K562 (cell line): ENCODE results near the gene EMILIN1. TPM values are rescaled to one million over a fixed set of nuclear protein-coding genes. Genes with fewer than 3 reads are reported as not detected.

Experiments
- ATAC-seq: fragments of 200-7000 bp; cut with Tn5 transposase; 3 replicates; pipeline ENCODE4 v1.9.1; 2020; ENCODE audit warnings: moderate library complexity
- BruUV-seq: library from RNA; stranded (reverse); fragments of 400-500 nt; replicated peaks from 2 replicates; lab custom pipeline; 2021; lab: Mats Ljungman, UMichigan
- CTCF ChIA-PET: fragments of 300-600 bp; formaldehyde crosslinking; extraction: SDS; loops from one replicate; lab custom pipeline; 2021; ENCODE audit warnings: low intra/inter-chr PET ratio; lab: Yijun Ruan, JAX
- POLR2A ChIA-PET: fragments of 300-600, 350-650 bp; sonication (Branson Sonifier 250); formaldehyde crosslinking; extraction: SDS; loops from one replicate; lab custom pipeline; 2021; ENCODE audit warnings: antibody characterized with exemption, inconsistent platforms; lab: Yijun Ruan, JAX
- DNase-seq, 4 experiments: peaks; one replicate each; pipeline versions ENCODE4 v3.0.0 to v3.0.0-alpha.2; 2011 to 2018; ENCODE audit warnings: low spot score in 3 of 4, mixed read lengths in 3 of 4; ENCODE audit errors: extremely low read depth in 1 of 4
- FAIRE-seq: peaks from 2 replicates; lab custom pipeline; 2011; peaks lifted over from hg19 to GRCh38; lab: Jason Lieb, UNC
- H2AFZ ChIP-seq: 2 replicates; pipeline ENCODE4 v1.6.0; 2011; ENCODE audit warnings: low read depth, low read length, control low read depth, inconsistent platforms
- H3K27ac ChIP-seq: fragments of 200-600 bp; 3 replicates; pipeline ENCODE4 v1.8.0; 2011; ENCODE audit warnings: low read depth, mild to moderate bottlenecking, control low read depth, inconsistent platforms, low read length, moderate library complexity, mixed read lengths; ENCODE audit errors: extremely low read depth
- H3K27me3 ChIP-seq, 2 experiments: fragments of 300-600 bp in 1 of 2; 2 replicates in 1 of 2; 3 replicates in 1 of 2; pipeline versions ENCODE4 v1.6.0 to v1.8.0; 2011; ENCODE audit warnings: inconsistent platforms in 2 of 2, low read length in 2 of 2, mild to moderate bottlenecking in 1 of 2, mixed read lengths in 1 of 2, moderate library complexity in 1 of 2; ENCODE audit not compliant: control insufficient read depth in 2 of 2, insufficient read depth in 2 of 2
- H3K36me3 ChIP-seq: fragments of 300-600 bp; 3 replicates; pipeline ENCODE4 v1.8.0; 2011; ENCODE audit warnings: mild to moderate bottlenecking, low read length, inconsistent platforms; ENCODE audit not compliant: control insufficient read depth, insufficient read depth
- H3K4me1 ChIP-seq, 2 experiments: fragments of 200-600 bp in 1 of 2; replicated peaks in 1 of 2; 2 replicates in 1 of 2; 3 replicates in 1 of 2; pipeline versions ENCODE4 v1.5.1 to v1.8.0; 2011; ENCODE audit warnings: inconsistent platforms in 2 of 2, low read length in 2 of 2, mild to moderate bottlenecking in 1 of 2, mixed read lengths in 1 of 2, moderate library complexity in 1 of 2; ENCODE audit not compliant: control insufficient read depth in 2 of 2, insufficient read depth in 2 of 2
- H3K4me2 ChIP-seq: 2 replicates; pipeline ENCODE4 v1.6.1; 2011; ENCODE audit warnings: low read length, control low read depth, inconsistent platforms, mixed read lengths; ENCODE audit not compliant: insufficient read depth
- H3K4me3 ChIP-seq: fragments of 200-600 bp; sonication (generic), shearing (Covaris generic); 2 replicates; pipeline ENCODE4 v1.5.1; 2016; ENCODE audit warnings: control low read depth, inconsistent platforms
- H3K79me2 ChIP-seq: fragments of 200-600 bp; 3 replicates; pipeline ENCODE4 v1.8.0; 2011; ENCODE audit warnings: low read length, inconsistent platforms; ENCODE audit not compliant: control insufficient read depth, insufficient read depth
- H3K9ac ChIP-seq, 2 experiments: 2 replicates each; pipeline versions ENCODE4 v1.6.0 to v1.6.1; 2011; ENCODE audit warnings: low read depth in 2 of 2, low read length in 2 of 2, control low read depth in 1 of 2, inconsistent platforms in 1 of 2, mild to moderate bottlenecking in 1 of 2, mixed read lengths in 1 of 2; ENCODE audit not compliant: insufficient read depth in 1 of 2
- H3K9me1 ChIP-seq: one replicate; pipeline ENCODE4 v1.6.0; 2011; ENCODE audit warnings: inconsistent platforms, mild to moderate bottlenecking, low read length, moderate library complexity; ENCODE audit not compliant: control insufficient read depth, insufficient read depth
- H3K9me3 ChIP-seq: replicated peaks from 2 replicates; pipeline ENCODE4 v1.5.1; 2011; ENCODE audit warnings: low read depth, low read length, inconsistent platforms; ENCODE audit not compliant: control insufficient read depth, insufficient read depth
- H4K20me1 ChIP-seq: replicated peaks from 2 replicates; pipeline ENCODE4 v1.6.1; 2011; ENCODE audit warnings: low read length, inconsistent platforms, mixed read lengths; ENCODE audit not compliant: control insufficient read depth, insufficient read depth
- FOSL1 ChIP-seq: fragments of 200-800 bp; sonication (Bioruptor generic); conservative IDR thresholded peaks from 2 replicates; pipeline ENCODE4 v1.6.1; 2016; ENCODE audit warnings: missing genetic modification characterization, missing compliant biosample characterization
- HNRNPLL ChIP-seq: fragments of 200-400 bp; formaldehyde crosslinking; IDR thresholded peaks from 2 replicates; pipeline ENCODE4 v1.6.1; 2017; ENCODE audit warnings: low read length, low read depth, mild to moderate bottlenecking; ENCODE audit not compliant: poor library complexity, severe bottlenecking
- PCBP2 ChIP-seq: fragments of 200-400 bp; formaldehyde crosslinking; IDR thresholded peaks from 2 replicates; pipeline ENCODE4 v1.6.1; 2018; ENCODE audit warnings: low read length, low read depth, mild to moderate bottlenecking, moderate library complexity; ENCODE audit not compliant: poor library complexity, severe bottlenecking
- PHF8 ChIP-seq: fragments of 200-600 bp; sonication (generic); IDR thresholded peaks from 2 replicates; pipeline ENCODE4 v1.6.1; 2012; ENCODE audit warnings: mixed run types, mild to moderate bottlenecking, inconsistent platforms, low read length, moderate library complexity, borderline replicate concordance
- POLR2G ChIP-seq: fragments of 200-400 bp; formaldehyde crosslinking; IDR thresholded peaks from 2 replicates; pipeline ENCODE4 v1.6.1; 2017; ENCODE audit warnings: low read depth, mild to moderate bottlenecking, antibody characterized with exemption, low read length, moderate library complexity
- RBM22 ChIP-seq: fragments of 200-400 bp; formaldehyde crosslinking; IDR thresholded peaks from 2 replicates; pipeline ENCODE4 v1.6.1; 2018; ENCODE audit warnings: low read length, low read depth; ENCODE audit not compliant: poor library complexity, severe bottlenecking
- SOX6 ChIP-seq: fragments of 450-650 bp; IDR thresholded peaks from 2 replicates; pipeline ENCODE4 v1.6.1; 2014; ENCODE audit warnings: mild to moderate bottlenecking
- ZNF133 ChIP-seq: fragments of 250-450 bp; sonication (Bioruptor Pico); IDR thresholded peaks from 2 replicates; pipeline ENCODE4 v1.4.0; 2020; ENCODE audit warnings: mild to moderate bottlenecking
- ZNF316 ChIP-seq: fragments of 450-650 bp; IDR thresholded peaks from 2 replicates; pipeline ENCODE4 v1.6.1; 2016
- ZSCAN29 ChIP-seq: fragments of 450-650 bp; IDR thresholded peaks from 2 replicates; pipeline ENCODE4 v1.6.1; 2017
- WGBS: fragments of 100-300 bp; shearing (Covaris generic); methylation state at CpG from one replicate; pipeline ENCODE4 v1.1.6; 2016; ENCODE audit warnings: low coverage, mixed read lengths; ENCODE audit not compliant: insufficient coverage; ENCODE audit errors: missing lambda C conversion rate; 5-methylcytosine and 5-hydroxymethylcytosine counted together
- in situ Hi-C: fragments of 300-500 bp; cut with MboI; formaldehyde crosslinking; loops from 4 replicates; pipeline ENCODE4 v1.15.0; 2018; ENCODE audit warnings: inconsistent platforms, mixed read lengths
- intact Hi-C: fragments of 100-400 bp; cut with micrococcal nuclease; formaldehyde crosslinking; loops from 2 replicates; pipeline ENCODE4 v1.14.2; 2022
- polyA plus RNA-seq, 8 experiments: library from polyadenylated mRNA; depleted of rRNA in 4 of 8; stranded (reverse) in 5 of 8; unstranded in 3 of 8; fragments of >200 nt; fragmentation: Nextera tagmentation in 2 of 8; fragmentation: Illumina TruSeq in 1 of 8; extraction: Ambion mirVana in 2 of 8; extraction: Trizol in 1 of 8; gene quantifications; 2 replicates each; pipeline versions ENCODE4 v1.2.1 to v1.2.3, GENCODE V29; 2011 to 2014; ENCODE audit warnings: inconsistent platforms in 1 of 8, missing spikeins in 1 of 8
- total RNA-seq, 7 experiments: library from RNA; depleted of rRNA in 6 of 7; stranded (reverse); fragments of >200 nt in 6 of 7; fragmentation: Illumina TruSeq in 2 of 7; extraction: Trizol in 2 of 7; gene quantifications; 2 replicates each; pipeline versions ENCODE4 v1.2.1 to v1.2.3, GENCODE V29; 2011 to 2021; ENCODE audit warnings: low replicate concordance in 1 of 7
- TF ChIP-seq, protein P1 (sequence below): fragments of 150-350 bp; IDR thresholded peaks from 2 replicates; pipeline ENCODE4 v1.6.1; 2014; ENCODE audit warnings: low read depth, mild to moderate bottlenecking, low read length, borderline replicate concordance

EMILIN1 gene
- total and polyA plus RNA-seq, 9 of the 15 experiments (the other 6 are each of a cell fraction or from before 2014, with no cell fraction given) = 0.04 to 2.7 (median 0.54) TPM; not detected in 2

DNA sequence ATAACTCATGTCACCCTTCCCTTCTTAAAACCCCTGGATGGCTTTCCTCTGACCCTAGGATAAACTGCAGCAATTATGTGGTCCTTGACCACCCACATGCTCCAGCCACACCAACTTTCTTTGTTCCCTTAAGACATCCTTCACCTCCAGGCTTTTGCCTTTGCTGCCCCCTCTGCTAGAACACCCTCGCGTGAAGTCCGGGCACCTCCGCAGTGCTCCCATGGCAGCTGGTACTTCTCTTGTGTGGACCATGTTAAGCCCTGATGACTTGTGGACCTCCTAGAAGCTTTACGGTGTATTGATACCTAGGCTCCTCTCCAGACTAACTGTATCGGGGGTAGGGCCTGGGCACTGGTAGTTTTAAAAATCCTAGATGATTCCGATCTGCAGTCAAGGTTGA, 44.4 kb downstream of the EMILIN1 start:
- Histone ChIP-seq H4K20me1 (no peaks in the 10 kb centered on the region), H3K4me1 (peaks cover 10 to 23% of the 10 kb centered on the region in 2 experiments; a peak in 4 of 5 replicates), H3K9me3 (no peaks in the 10 kb centered on the region), H3K79me2 (no peaks in the 10 kb centered on the region), H2AFZ (peak overlapping the region; percentile 98), H3K36me3 (no peaks in the 10 kb centered on the region), H3K4me3 (no peak overlapping the region), H3K9ac (no peak overlapping the region), H3K4me2 (peak overlapping the region; percentile 82), H3K27ac (no peak overlapping the region), H3K9me1 (no peaks in the 10 kb centered on the region), H3K27me3 (peaks cover 7 to 11% of the 10 kb centered on the region in 2 experiments; a peak in 4 of 5 replicates)
- ChIA-PET POLR2A (interaction anchor here (0.7 to 4.1 kb wide), 4 partner anchors 10 to 354 kb away, joined by 3 to 17 read pairs (median 3); no protein-coding TSS in a partner anchor), CTCF (no interaction called here)
- in situ Hi-C loops (no loop called here), intact Hi-C loops (no loop called here)
- TF ChIP-seq ZNF316 = no peak
- peak; percentile 1 for TF ChIP-seq HNRNPLL
- TF ChIP-seq ZNF133 (CRISPR knock-in tag) = no peak
- no peak for DNase-seq
- FAIRE-seq = no peak
- BruUV-seq = no TSS peak
- no peak for ATAC-seq
- WGBS = 58% methylated on average over 7 of the region's 7 CpGs

DNA sequence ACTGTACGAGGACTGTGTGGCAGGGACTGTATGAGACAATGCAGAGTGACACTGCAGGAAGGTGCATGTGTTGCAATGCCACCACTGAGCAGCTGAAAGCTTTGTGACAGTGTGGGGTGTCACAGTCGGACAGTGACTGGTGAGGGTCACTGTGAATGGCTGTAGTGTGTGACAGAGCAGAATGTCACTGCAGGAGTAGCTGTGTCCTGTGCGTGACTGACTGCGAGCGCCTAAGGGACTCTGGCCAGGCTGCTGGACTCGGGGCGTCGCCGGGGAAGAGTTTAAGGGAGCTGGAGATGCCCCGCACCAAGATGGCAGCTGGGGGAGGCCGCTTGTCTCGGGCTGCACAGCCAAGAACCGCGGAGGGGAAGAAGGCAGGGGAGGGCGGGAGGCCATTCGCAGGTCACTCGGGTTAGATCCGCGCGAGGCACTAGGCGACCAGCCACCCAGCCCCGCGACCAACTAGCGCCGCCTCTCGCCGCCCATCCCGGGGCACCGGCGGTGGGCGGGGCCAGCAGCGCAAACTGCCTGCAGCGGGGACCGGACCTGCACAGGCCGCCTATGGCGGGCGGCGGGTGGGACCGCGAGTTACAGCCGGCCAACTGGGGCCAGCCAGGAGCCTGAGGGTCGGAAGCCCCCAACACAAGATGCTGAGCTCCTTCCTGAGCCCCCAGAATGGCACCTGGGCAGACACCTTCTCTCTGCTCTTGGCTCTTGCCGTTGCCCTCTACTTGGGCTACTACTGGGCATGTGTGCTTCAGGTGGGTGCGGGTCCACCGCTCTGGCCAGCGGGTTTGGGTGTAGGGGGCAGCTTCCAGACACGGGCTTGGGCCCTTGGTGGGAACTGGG, 45.1 kb downstream of the EMILIN1 start, which contains the start of gene ABHD1:
Gene ABHD1, plus strand, starts transcription at position 514 of the 849 bp plus-strand sequence. Its CDS starts 134 bp downstream, at position 648.
- ChIA-PET POLR2A (interaction anchor here (0.9 to 4.1 kb wide), 4 partner anchors 10 to 57 kb away, joined by 3 to 17 read pairs (median 8); partner anchors contain the start of gene PREB), CTCF (no interaction called here)
- Histone ChIP-seq H3K27me3 (peaks cover 7 to 11% of the 10 kb centered on the region in 2 experiments; a peak in 4 of 5 replicates), H3K4me2 (peak within 1 kb of the TSS; percentile 82), H2AFZ (peak within 1 kb of the TSS; percentile 98), H4K20me1 (no peaks in the 10 kb centered on the region), H3K27ac (no peak within 1 kb of the TSS), H3K9ac (peak within 1 kb of the TSS; percentile 50 to 90), H3K4me1 (peaks cover 10 to 18% of the 10 kb centered on the region in 2 experiments; a peak in 4 of 5 replicates), H3K4me3 (peak within 1 kb of the TSS; percentile 54), H3K79me2 (no peaks in the 10 kb centered on the region), H3K36me3 (no peaks in the 10 kb centered on the region), H3K9me3 (no peaks in the 10 kb centered on the region), H3K9me1 (no peaks in the 10 kb centered on the region)
- DNase-seq (peak; percentile 63 to 91 (median 78)), ATAC-seq (peak; percentile 90), FAIRE-seq (no peak)
- no TSS peak for BruUV-seq
- in situ Hi-C loops (no loop called here), intact Hi-C loops (no loop called here)
- WGBS = 1% methylated on average over 47 of the region's 47 CpGs
- peak; percentile 77 for TF ChIP-seq POLR2G
- no peak for TF ChIP-seq RBM22
- TF ChIP-seq, protein P1, sequence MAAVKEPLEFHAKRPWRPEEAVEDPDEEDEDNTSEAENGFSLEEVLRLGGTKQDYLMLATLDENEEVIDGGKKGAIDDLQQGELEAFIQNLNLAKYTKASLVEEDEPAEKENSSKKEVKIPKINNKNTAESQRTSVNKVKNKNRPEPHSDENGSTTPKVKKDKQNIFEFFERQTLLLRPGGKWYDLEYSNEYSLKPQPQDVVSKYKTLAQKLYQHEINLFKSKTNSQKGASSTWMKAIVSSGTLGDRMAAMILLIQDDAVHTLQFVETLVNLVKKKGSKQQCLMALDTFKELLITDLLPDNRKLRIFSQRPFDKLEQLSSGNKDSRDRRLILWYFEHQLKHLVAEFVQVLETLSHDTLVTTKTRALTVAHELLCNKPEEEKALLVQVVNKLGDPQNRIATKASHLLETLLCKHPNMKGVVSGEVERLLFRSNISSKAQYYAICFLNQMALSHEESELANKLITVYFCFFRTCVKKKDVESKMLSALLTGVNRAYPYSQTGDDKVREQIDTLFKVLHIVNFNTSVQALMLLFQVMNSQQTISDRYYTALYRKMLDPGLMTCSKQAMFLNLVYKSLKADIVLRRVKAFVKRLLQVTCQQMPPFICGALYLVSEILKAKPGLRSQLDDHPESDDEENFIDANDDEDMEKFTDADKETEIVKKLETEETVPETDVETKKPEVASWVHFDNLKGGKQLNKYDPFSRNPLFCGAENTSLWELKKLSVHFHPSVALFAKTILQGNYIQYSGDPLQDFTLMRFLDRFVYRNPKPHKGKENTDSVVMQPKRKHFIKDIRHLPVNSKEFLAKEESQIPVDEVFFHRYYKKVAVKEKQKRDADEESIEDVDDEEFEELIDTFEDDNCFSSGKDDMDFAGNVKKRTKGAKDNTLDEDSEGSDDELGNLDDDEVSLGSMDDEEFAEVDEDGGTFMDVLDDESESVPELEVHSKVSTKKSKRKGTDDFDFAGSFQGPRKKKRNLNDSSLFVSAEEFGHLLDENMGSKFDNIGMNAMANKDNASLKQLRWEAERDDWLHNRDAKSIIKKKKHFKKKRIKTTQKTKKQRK = no peak
- peak; percentile 68; the same call in 1 of the 2 replicates for TF ChIP-seq PHF8
- no peak for TF ChIP-seq ZSCAN29
- no peak for TF ChIP-seq PCBP2
- TF ChIP-seq SOX6 = no peak
- TF ChIP-seq FOSL1 (tag) = no peak
